HG02571 (cell line): ENCODE data around the gene SLCO3A1.

ENCODE experiments used
- ATAC-seq: cut with Tn5 transposase; IDR thresholded peaks from one replicate; pipeline ENCODE4 v1.9.1; 2021; ENCODE audit warnings: mild to moderate bottlenecking, moderate library complexity; ENCODE audit not compliant: unreplicated experiment

SLCO3A1 gene

GRCh38 chr15:92151168-92151567, 297.7 kb downstream of the SLCO3A1 start:
- ATAC-seq, result no peak

- ATAC-seq, result no peak
Observed at GRCh38 chr15:92151741-92152140, 298.2 kb downstream of the SLCO3A1 start.

GRCh38 chr15:92152983-92153382, 299.5 kb downstream of the SLCO3A1 start:
- no peak for ATAC-seq

- ATAC-seq, result no peak
Observed at GRCh38 chr15:92153620-92154019, 300.1 kb downstream of the SLCO3A1 start.

GRCh38 chr15:92155934-92156333, 302.4 kb downstream of the SLCO3A1 start:
- ATAC-seq, result no peak

- ATAC-seq, result no peak
Observed at GRCh38 chr15:92157666-92158298, 304.3 kb downstream of the SLCO3A1 start.

GRCh38 chr15:92158426-92158825, 304.9 kb downstream of the SLCO3A1 start:
- ATAC-seq, result no peak

GRCh38 chr15:92159481-92159880, 306.0 kb downstream of the SLCO3A1 start:
- no peak for ATAC-seq

- ATAC-seq, result no peak
Observed at GRCh38 chr15:92159906-92160841, 306.7 kb downstream of the SLCO3A1 start.

- ATAC-seq, result peak; percentile 94
Observed at GRCh38 chr15:92161039-92161670, 307.6 kb downstream of the SLCO3A1 start.

GRCh38 chr15:92162657-92163056, 309.1 kb downstream of the SLCO3A1 start:
- no peak for ATAC-seq

- ATAC-seq, result no peak
Observed at GRCh38 chr15:92163641-92164040, 310.1 kb downstream of the SLCO3A1 start.

- ATAC-seq, result no peak
Observed at GRCh38 chr15:92164327-92165000, 311.0 kb downstream of the SLCO3A1 start.

GRCh38 chr15:92165001-92165346, 311.5 kb downstream of the SLCO3A1 start:
- no peak for ATAC-seq

- ATAC-seq, result no peak
Observed at GRCh38 chr15:92166029-92166428, 312.5 kb downstream of the SLCO3A1 start.

- ATAC-seq, result no peak
Observed at GRCh38 chr15:92166751-92167405, 313.4 kb downstream of the SLCO3A1 start.

GRCh38 chr15:92167451-92167850, 313.9 kb downstream of the SLCO3A1 start:
- ATAC-seq, result no peak

GRCh38 chr15:92168066-92168683, 314.7 kb downstream of the SLCO3A1 start:
- ATAC-seq, result no peak

GRCh38 chr15:92170897-92171296, 317.4 kb downstream of the SLCO3A1 start:
- no peak for ATAC-seq

- ATAC-seq, result no peak
Observed at GRCh38 chr15:92178911-92179310, 325.4 kb downstream of the SLCO3A1 start.
